Activated CD8-positive, alpha-beta memory T cell treated with anti-CD3 and anti-CD28 coated beads for 36 hours (primary cell): ENCODE results near the gene CFAP46. TPM values are rescaled to one million over a fixed set of nuclear protein-coding genes. Genes with fewer than 3 reads are reported as not detected.
"Not testable (repeated sequence)": the region's sequence is repeated elsewhere in the genome, so short reads cannot be mapped to it uniquely, and the experiment has no call there.

Source experiments
- CTCF ChIA-PET: fragments of 350-600 bp; sonication (Branson Sonifier 250); formaldehyde crosslinking; loops from one replicate; lab custom pipeline; 2021; ENCODE audit warnings: antibody characterized with exemption; lab: Charles Lee
- POLR2A ChIA-PET: fragments of 350-600 bp; sonication (Branson Sonifier 250); formaldehyde crosslinking; loops from one replicate; lab custom pipeline; 2021; ENCODE audit warnings: antibody characterized with exemption; lab: Charles Lee
- total RNA-seq, 2 experiments: library from RNA; stranded (reverse); gene quantifications; one replicate each; pipeline ENCODE4 v1.2.3, GENCODE V29; 2021

The CFAP46 gene
- total RNA-seq, 2 experiments from 2014 or later = 0.19 TPM; not detected in 1

DNA sequence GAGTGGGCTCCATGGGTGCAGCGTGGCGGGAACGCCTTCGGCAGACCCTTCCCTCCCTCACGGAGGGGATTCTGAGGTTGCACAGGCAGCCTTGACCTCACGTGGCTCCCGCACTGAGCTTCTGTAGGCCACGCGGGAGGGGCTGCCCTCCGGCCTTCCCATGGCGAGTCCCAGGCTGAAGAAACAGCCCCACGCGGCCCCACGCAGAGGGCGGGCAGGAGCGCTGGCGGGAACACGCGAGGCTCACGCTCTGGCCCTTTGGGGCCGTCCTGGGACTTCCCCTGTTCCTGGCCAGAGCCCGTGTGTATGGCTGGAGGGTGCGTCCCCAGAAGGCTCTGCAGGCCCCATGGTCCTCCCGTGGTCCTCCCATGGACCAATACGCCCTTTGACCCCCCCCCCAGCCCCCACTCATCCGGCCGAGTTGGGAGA, 134.7 kb downstream of the CFAP46 start:
- ChIA-PET CTCF (interaction anchor here (0.7 kb wide), 1 partner anchor 153 kb away, joined by 3 read pairs; no protein-coding TSS in a partner anchor), POLR2A (no interaction called here)

DNA sequence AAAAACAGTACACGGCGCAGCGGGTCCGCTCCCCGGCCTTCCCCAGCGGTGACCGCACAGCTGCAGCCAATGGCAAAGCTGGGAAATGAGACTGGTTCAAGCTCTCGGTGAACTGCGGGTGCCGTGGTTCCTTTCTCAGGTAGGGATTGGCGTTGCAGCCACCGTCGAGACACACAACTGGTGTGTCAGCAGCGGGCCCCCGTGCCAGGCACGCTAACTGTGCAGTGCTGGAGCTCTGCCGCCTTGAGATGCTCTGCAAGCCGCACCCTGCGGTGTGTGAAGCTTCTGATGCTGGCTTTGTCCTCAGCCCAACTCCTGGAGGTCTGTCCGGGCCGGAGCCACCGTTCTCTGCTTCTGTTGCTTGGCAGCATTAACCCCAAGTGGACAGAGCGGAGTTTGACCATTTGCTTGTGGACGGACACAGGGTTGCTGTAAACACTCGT, 135.8 kb downstream of the CFAP46 start:
- ChIA-PET CTCF (no interaction called here), POLR2A (no interaction called here)

DNA sequence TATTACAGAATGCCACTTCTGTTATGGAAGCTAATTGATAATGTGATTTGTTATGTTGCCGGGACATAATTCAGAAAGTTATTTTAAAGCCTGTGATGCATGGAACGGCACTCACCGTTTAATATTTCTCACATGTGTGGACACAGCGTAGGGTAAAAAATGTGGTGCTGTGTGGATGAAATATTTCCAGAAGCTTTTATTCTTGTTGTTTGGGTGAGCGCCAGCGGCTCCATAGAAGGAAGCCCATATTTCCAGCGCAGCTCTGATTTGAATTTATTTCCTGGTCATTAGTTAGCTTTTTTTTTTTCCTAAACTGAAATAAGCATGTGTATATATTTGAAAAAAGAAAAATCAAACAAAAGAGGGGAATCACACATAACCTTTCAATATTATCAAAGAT, 136.3 kb downstream of the CFAP46 start:
- CTCF ChIA-PET = no interaction called here
- POLR2A ChIA-PET = no interaction called here

DNA sequence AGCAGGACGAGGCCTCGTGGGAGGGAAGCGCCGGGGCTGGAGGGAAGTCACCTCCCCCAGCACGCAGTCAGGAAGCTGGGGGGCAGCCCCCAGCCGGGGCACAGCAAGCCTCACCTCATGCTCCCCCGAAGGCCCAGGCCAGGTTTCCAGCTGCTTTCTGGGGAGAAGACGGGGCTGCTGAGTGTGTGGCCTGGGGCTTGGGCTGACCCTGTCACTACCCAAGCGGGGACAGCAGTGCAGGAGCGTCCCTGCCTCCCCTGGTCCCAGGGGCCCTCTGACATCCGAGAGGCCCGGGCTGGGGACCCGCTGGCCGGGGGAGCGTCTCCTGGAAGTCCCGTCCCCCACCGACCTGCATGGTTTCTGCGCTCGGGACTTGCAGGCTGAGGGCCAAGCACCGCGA, 136.8 kb downstream of the CFAP46 start:
- CTCF ChIA-PET = no interaction called here
- POLR2A ChIA-PET = no interaction called here

DNA sequence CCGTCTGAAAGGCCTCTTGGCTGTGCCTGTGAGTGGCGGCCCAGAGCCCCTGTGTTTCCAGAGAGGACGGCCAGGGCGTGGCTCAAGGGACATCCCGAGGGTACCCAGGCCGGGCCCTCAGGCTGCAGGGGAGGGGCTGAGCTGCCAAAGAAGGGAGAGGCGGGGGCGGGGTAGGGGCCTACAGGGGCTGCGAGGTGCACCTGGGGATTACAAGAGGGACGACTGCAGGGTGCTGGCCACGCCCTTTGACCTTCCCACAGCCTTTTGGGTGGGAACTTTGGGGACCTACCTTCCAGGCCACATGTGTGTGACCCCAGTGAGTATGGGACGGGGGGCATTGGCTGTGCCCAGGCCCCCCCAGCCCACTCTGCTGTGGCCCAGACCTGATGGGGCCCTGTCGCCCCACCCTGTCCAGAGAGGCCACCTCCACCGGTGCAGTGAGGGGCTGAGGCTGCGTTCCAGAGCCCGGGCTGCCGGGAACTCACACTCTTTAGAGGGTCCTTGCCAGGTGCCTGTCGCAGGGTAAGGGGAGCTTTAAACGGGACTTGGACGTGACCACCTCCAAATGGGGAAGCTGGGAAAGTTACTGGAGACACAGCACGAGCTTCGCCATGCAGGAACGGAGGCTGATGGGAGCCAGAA, 137.5 kb downstream of the CFAP46 start:
- POLR2A ChIA-PET = no interaction called here
- CTCF ChIA-PET = interaction anchor here (0.6 kb wide), 1 partner anchor 287 kb away, joined by 3 read pairs; no protein-coding TSS in a partner anchor

DNA sequence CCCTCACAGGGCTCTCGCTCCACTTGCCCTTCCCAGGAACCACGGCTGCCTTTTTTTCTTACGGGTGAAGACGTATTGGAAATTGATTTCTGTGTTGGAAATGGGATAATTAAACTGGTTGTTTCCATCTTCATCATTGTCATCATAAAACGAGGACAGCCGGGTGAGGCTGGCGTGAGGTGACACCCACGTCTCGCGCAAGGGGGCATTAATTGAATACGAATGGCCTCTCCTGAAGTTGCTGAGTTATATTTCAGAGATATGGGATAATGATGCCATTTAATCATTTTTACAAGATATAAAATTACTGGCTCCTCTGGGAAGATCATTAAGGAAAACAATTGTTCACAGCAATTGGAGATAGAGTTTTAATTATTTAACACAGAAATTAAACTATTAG, 138.1 kb downstream of the CFAP46 start:
- ChIA-PET POLR2A (no interaction called here), CTCF (interaction anchor here (0.6 kb wide), 1 partner anchor 288 kb away, joined by 3 read pairs; no protein-coding TSS in a partner anchor)

DNA sequence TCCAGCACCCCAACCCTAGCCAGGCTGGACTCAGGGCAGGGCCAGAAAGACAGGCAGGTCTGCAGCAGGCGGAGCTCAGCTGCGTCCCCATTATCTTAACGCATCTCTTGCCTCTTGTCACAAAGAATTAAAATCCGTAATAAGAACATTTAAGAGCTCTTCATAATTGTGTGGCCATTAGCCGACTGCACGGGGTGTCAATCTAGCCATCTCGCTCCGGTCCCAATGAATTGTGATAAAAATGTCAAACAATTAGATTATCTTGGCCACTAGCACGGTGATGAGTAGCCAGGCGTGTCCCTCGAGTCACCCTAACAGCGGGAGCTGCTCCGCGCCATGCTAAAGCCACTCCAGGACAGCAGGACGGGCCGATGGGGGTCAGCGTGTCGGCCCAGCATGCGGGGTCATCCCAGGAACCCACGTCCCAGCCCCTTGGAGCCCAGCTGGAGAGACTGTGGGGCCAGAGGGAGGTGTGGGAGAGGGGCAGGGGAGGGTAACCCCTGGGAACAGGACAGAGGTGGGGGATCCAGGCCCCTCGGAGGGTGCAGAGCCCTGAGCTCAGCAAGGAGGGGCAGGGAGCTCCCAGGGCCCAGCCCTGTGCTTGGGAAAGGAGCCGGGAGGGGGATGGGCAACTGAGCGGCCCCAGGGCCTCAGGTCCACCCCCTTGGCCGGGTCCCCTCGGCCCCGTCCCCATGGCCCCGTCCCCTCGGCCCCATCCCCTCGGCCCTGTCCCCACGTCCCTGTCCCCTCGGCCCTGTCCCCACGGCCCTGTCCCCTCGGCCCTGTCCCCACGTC, 138.8 kb downstream of the CFAP46 start:
- CTCF ChIA-PET = no interaction called here
- POLR2A ChIA-PET = no interaction called here

DNA sequence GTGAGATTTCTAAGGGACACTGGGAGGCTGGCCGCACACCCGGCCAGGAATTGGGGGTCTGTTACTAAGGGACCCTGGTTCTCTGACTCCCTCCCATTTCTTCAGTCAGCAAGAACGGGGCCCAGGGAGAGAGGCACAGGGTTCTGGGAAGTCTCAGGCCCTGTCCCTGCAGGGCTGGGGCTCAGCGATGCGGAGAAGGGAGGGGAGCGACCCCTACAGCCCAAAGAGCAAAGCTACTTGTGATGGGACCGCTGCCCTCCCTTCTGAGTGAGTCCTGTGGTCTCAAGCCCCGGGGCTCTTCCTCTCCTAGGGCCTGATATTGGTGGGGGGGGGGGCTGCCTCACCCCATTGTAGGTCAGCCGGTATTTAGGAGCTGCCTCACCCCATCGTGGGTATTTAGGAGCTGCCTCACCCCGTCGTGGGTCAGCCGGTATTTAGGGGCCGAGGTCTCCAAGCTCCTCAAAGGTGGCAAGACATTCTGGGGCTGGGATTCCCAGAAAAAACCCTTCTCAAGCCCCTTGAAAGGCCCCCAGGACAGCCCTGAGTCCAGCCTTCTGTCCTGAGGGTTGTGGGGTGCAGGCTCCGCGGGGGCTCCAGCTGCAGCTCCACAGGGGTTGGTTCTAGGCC, 139.6 kb downstream of the CFAP46 start:
- ChIA-PET CTCF (no interaction called here), POLR2A (no interaction called here)

DNA sequence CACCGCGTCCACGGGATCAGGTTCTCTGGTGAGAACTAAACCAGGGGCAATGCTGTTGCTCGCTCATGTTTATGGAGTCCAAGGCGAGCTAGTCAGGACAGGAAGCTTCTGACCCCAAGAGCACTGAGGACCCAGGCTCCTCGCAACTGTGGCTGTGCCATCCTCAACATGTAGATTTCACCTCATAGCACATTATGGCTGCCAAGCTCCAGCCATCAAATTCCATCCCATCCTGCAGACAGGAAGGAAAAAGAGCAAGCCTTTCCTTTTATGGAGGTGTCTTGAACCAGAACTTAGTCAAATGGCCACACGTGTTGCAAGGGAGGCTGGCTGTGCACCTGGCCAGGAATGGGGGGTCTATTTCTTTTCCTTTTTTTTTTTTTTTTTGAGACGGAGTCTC, 140.3 kb downstream of the CFAP46 start:
- CTCF ChIA-PET = no interaction called here
- POLR2A ChIA-PET = no interaction called here

DNA sequence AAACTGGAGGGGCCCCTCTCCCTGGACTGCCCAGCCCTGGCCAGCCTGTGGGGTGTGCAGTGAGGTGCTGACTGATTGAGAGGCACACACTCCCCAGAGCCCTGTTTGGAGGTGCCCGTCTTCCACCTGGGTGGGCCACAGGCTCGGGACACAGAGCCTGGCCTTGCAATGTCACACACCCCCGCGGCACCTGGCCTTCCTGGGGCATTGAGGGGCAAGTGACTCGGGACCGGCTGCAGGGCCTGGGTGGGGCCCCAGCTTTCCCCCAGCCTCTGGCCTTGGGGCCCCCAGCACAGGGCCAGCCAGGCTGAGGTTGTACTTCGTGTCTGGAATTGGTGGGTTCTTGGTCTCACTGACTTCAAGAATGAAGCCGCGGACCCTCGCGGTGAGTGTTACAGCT, 142.5 kb downstream of the CFAP46 start:
- ChIA-PET POLR2A (no interaction called here), CTCF (interaction anchor here (0.5 kb wide), 1 partner anchor 140 kb away, joined by 3 read pairs; no protein-coding TSS in a partner anchor)

DNA sequence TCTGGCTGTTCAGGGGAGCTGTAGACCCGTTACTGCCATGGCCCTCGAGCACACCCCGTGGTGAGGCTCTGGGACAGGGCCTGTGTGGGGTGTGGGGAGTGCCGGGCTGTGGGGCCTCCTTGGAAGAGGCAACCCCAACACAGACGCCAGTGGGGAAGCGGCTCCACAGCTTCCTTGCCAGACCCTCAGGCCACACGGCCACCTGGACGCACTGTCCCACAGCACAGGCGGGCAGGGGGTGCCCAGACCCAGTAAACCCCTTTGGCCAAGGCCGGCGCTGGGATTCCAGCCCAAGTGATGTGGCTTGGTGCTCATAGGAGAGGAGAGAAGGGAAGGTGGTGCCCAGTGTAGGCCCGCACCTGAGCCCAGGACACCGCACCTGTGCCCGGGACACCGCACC, 143.5 kb downstream of the CFAP46 start:
- ChIA-PET POLR2A (no interaction called here), CTCF (no interaction called here)

DNA sequence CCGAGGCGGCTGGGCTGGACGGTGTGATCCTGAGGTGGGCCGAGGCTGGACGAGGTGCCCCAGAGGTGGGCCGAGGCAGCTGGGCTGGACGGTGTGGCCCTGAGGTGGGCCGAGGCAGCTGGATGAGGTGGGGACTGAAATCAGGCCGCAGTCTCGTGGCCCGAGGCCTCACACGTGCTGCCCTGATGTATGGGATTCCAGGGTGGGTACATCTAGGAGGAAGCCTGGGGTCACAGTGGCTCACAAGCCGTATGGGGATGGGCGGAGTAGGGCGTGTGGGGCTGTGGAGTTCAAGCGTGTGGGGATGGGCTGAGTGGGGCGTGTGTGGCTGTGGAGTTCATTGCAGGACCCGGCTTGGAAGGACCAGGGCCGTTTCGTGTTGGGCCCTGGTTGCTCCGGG, 144.0 kb downstream of the CFAP46 start:
- ChIA-PET POLR2A (no interaction called here), CTCF (no interaction called here)

DNA sequence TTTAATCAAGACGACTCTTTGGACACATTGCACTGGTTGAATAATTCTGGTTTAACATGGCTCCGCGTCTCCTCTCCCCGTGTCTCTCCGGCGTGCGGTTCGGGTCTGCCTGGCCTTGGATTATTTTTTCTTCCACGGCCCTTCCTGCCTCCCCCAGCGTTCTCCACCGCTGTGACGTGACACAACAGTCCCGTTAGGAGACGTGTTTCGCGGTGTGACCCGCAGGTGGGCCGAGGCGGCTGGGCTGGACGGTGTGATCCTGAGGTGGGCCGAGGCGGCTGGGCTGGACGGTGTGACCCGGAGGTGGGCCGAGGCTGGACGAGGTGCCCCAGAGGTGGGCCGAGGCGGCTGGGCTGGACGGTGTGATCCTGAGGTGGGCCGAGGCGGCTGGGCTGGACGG, 144.4 kb downstream of the CFAP46 start:
- CTCF ChIA-PET, POLR2A ChIA-PET: not testable (repeated sequence)

DNA sequence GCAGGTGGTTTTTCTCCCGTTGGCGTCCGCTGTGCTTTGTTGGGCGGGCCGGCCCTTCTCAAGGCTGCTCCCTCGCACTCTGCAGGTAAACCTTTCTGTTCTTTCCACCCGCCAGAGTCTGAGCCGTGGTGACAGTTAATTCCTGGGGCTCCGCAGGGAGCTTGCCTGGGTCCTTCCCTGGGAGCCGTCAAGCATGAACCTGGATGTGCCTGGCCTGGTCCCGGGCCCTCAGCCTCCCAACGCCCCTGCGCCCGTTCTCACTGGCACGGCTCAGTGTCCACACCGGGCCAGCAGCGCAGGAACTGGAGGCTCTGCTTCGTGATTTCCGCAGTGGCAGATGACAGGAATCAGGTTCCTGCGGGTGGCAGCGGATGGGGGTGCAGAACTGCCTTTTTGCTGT, 145.5 kb downstream of the CFAP46 start:
- CTCF ChIA-PET = no interaction called here
- POLR2A ChIA-PET = no interaction called here

DNA sequence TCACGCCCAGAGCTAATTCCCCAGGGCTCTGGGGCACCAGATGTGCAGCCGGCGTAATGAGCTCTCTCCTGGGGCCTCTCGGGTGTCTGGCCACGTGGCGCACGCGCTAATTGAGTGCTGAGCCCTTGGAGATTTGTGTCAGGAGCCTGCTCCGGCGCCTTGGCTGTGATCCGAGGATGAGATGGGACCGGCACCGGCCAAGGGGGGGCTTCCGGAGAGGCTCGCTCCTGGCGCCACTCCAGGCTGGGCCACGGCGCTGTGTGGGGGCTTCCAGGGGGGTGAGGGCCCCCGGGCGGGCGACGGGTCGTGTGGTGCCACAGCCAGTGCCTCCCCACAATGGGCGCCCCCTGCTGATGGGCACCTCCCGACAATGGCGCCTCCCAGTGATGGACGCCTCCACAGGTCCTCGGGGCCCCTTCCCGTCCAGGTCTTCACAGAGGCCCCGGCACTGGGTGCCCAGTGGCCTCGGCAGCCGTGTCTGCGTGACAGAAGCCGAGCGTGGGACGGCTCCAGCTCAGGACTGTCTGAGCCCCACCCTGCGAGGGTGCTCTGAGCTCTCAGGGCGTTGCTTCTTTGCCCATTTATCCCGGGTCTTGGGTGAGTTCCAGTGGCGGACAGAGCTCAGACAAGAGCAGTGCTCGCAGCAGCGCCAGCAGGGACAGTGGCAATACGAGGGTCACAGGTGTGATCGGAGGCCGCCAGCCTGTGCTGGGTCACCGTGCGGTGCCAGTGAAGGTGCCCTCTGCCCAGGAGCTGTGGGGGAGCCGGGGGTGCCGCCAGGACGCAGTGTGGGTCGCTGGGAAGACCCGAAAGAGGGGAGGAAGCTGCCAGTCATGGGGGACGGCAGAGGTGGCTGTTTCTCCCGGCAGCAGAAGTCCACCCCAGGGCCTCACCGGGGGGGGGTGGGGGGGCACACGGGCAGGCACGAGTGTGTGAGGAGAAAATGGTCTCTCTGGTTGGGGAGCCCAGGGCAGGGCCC, 148.2 kb downstream of the CFAP46 start:
- ChIA-PET CTCF (no interaction called here), POLR2A (no interaction called here)

DNA sequence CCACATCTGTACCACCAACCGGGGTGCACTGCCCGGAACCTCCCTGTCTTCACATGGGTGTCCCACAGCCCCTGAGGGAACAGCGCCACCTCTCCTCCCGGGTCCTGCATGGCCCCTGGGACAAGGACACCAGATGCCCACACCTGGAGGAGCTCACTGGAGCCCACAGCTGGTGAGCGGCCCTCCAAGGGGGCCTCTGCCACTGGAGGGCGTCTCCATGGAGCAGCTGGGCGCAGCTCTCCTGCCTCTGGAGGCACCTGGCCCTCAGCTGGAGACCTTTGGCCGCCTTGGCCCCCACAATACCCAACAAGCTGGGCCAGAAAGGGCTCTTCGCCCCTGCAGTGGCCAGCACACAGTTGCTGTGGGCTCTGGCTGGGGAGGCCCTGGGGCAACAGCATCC, 149.2 kb downstream of the CFAP46 start:
- POLR2A ChIA-PET = no interaction called here
- CTCF ChIA-PET = no interaction called here

DNA sequence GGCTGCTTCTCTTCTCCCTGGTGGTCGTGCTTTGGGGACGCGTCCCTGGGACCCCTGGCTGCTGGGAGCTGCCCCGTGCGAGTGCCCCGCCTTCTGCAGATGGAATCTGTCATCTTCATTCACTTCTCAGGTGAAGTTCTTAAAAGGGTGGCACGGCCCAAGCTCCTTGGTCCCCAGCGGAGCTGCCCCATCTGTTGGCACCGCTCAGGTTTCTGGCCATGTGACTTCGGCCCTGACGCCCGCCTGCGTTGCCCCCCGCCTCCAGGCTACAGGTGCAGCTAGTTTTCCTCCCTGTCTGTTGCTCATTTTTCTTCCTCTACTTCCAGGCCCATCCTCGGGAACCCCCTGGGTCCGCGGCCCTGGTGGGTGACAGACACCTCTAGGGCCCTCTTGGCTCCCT, 149.6 kb downstream of the CFAP46 start:
- ChIA-PET CTCF (no interaction called here), POLR2A (no interaction called here)

DNA sequence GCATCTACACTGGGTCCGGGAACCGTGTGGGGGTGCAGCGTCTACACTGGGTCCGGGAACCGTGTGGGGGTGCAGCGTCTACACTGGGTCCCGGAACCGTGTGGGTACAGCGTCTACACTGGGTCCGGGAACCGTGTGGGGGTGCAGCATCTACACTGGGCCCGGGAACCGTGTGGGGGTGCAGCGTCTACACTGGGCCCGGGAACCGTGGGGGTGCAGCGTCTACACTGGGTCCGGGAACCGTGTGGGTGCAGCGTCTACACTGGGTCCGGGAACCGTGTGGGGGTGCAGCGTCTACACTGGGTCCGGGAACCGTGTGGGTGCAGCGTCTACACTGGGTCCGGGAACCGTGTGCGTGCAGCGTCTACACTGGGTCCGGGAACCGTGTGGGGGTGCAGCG, 150.3 kb downstream of the CFAP46 start:
- POLR2A ChIA-PET = not testable (repeated sequence)

More for the DNA sequence above, 150.3 kb downstream of the CFAP46 start:
- CTCF ChIA-PET = not testable (repeated sequence)
